MM.1S (cell line): Measurements from ENCODE around the gene MTX3.

Source experiments
- DNase-seq: peaks from one replicate; pipeline ENCODE4 v3.0.0-alpha.2; 2015
- H2AFZ ChIP-seq: fragments of 300-600 bp; sonication (generic); 2 replicates; pipeline ENCODE4 v1.6.0; 2016; ENCODE audit warnings: antibody characterized with exemption, low read length
- H3F3A ChIP-seq: fragments of 300-600 bp; sonication (generic); 2 replicates; pipeline ENCODE4 v1.6.1; 2016; ENCODE audit warnings: mild to moderate bottlenecking, antibody characterized with exemption, low read length, moderate library complexity, mixed read lengths; ENCODE audit not compliant: insufficient read depth
- H3K27ac ChIP-seq: fragments of 300-600 bp; sonication (generic); 2 replicates; pipeline ENCODE4 v1.5.1; 2016; ENCODE audit warnings: mild to moderate bottlenecking, low read length
- H3K27me3 ChIP-seq: fragments of 300-600 bp; sonication (generic); replicated peaks from 2 replicates; pipeline ENCODE4 v1.6.0; 2016; ENCODE audit warnings: low read length; ENCODE audit not compliant: insufficient read depth
- H3K36me3 ChIP-seq: fragments of 300-600 bp; sonication (generic); replicated peaks from 2 replicates; pipeline ENCODE4 v1.6.1; 2016; ENCODE audit warnings: mild to moderate bottlenecking, low read length, mixed read lengths; ENCODE audit not compliant: insufficient read depth
- H3K4me1 ChIP-seq: fragments of 300-600 bp; sonication (generic); 2 replicates; pipeline ENCODE4 v1.6.1; 2016; ENCODE audit warnings: low read length, mixed read lengths
- H3K4me2 ChIP-seq: fragments of 300-600 bp; sonication (generic); 2 replicates; pipeline ENCODE4 v1.6.0; 2016; ENCODE audit warnings: low read depth, low read length
- H3K4me3 ChIP-seq: fragments of 300-600 bp; sonication (generic); 2 replicates; pipeline ENCODE4 v1.5.1; 2016; ENCODE audit warnings: low read length, mixed read lengths
- H3K79me2 ChIP-seq: fragments of 300-600 bp; sonication (generic); 2 replicates; pipeline ENCODE4 v1.6.1; 2016; ENCODE audit warnings: mixed run types, low read length, mixed read lengths
- H3K9ac ChIP-seq: fragments of 300-600 bp; sonication (generic); 2 replicates; pipeline ENCODE4 v1.6.1; 2016; ENCODE audit warnings: low read length, mixed read lengths
- H3K9me2 ChIP-seq: fragments of 300-600 bp; sonication (generic); replicated peaks from 2 replicates; pipeline ENCODE4 v1.6.1; 2016; ENCODE audit warnings: mild to moderate bottlenecking, low read length, mixed read lengths; ENCODE audit not compliant: insufficient read depth
- H3K9me3 ChIP-seq: fragments of 300-600 bp; sonication (generic); replicated peaks from 2 replicates; pipeline ENCODE4 v1.6.1; 2016; ENCODE audit warnings: mild to moderate bottlenecking, low read length, mixed read lengths; ENCODE audit not compliant: insufficient read depth
- H4K20me1 ChIP-seq: fragments of 300-600 bp; sonication (generic); 2 replicates; pipeline ENCODE4 v1.6.1; 2016; ENCODE audit warnings: mild to moderate bottlenecking, low read length, moderate library complexity, mixed read lengths; ENCODE audit not compliant: insufficient read depth
- EZH2 ChIP-seq: fragments of 300-600 bp; sonication (generic); optimal IDR thresholded peaks from 2 replicates; pipeline ENCODE3; 2017; ENCODE audit warnings: low read depth, mild to moderate bottlenecking, antibody characterized with exemption, low read length, mixed read lengths
- EZH2phosphoT487 ChIP-seq: fragments of 300-600 bp; sonication (generic); IDR thresholded peaks from 2 replicates; pipeline ENCODE4 v1.6.1; 2018; ENCODE audit warnings: antibody characterized with exemption, low read length
- TF ChIP-seq, protein P1 (sequence below): fragments of 300-600 bp; sonication (generic); IDR thresholded peaks from 2 replicates; pipeline ENCODE4 v1.5.1; 2016; ENCODE audit warnings: antibody characterized with exemption, low read length, mixed read lengths

The MTX3 gene

DNA sequence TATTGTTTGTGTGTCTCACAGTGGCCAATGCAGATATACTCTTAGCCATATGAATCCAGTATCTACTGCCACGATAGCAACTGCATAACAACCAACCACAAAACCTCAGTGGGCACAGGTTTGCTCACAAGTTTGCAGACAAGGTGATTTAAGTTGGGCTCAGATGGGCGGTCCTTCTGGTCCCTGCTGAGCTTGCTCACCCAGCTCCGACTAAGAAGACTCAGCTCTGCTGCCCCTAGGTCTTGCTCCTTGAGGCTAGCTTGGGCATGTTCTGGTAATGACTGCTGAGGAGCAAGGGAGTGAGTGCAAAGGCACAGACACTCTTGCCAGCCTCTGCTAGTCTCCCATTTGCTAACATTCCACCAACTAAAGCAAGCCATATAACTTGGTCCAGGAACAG lies 52.6 kb downstream of the MTX3 start:
- 0 out of 2 replicates have a peak, but pooled peaks cover 5% of the 10 kb centered on the region for H3K4me1 ChIP-seq
- H3K27ac ChIP-seq = peak overlapping the region; percentile 17; the same call in 1 of the 2 replicates
- H3K4me3 ChIP-seq = no peak overlapping the region
- H3K9me3 ChIP-seq = no peaks in the 10 kb centered on the region; the same call in 1 of the 2 replicates
- H3F3A ChIP-seq = no peaks in the 10 kb centered on the region
- no peak overlapping the region for H2AFZ ChIP-seq
- H3K9ac ChIP-seq = no peak overlapping the region
- DNase-seq = peak; percentile 74
- no peaks in the 10 kb centered on the region for H3K9me2 ChIP-seq
- no peaks in the 10 kb centered on the region for H4K20me1 ChIP-seq
- no peaks in the 10 kb centered on the region for H3K36me3 ChIP-seq
- H3K4me2 ChIP-seq = no peak overlapping the region
- no peaks in the 10 kb centered on the region for H3K79me2 ChIP-seq
- TF ChIP-seq EZH2 = no peak
- TF ChIP-seq, protein P1, sequence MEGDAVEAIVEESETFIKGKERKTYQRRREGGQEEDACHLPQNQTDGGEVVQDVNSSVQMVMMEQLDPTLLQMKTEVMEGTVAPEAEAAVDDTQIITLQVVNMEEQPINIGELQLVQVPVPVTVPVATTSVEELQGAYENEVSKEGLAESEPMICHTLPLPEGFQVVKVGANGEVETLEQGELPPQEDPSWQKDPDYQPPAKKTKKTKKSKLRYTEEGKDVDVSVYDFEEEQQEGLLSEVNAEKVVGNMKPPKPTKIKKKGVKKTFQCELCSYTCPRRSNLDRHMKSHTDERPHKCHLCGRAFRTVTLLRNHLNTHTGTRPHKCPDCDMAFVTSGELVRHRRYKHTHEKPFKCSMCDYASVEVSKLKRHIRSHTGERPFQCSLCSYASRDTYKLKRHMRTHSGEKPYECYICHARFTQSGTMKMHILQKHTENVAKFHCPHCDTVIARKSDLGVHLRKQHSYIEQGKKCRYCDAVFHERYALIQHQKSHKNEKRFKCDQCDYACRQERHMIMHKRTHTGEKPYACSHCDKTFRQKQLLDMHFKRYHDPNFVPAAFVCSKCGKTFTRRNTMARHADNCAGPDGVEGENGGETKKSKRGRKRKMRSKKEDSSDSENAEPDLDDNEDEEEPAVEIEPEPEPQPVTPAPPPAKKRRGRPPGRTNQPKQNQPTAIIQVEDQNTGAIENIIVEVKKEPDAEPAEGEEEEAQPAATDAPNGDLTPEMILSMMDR = no peak
- no peak for TF ChIP-seq EZH2phosphoT487
- no peaks in the 10 kb centered on the region for H3K27me3 ChIP-seq

DNA sequence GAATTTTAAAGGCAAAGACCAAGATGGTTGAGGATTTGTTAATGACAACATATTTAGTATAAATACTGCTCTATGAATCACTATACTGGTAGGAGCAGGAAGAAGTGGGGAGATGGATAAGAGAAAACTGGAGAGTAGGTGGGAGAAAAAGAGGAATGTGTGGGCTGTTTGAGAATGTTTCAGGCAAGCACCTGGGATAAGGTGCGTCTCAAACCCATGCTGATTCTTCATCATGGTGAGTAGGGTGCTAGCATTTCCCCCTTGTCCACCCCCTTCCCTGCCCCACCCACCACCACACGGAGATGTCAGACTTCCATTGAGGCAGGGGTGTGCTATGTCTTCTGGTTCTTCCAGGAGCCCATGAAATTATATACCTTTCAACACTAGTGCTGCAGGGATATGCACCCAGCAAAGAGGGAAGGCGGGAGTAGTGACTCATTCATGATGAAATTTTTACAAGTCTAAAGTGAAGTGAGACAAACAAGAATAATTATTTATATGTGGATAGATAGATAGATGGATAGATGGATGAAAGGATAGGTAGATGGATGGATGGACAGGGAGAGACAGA lies 54.3 kb downstream of the MTX3 start:
- H3K27ac ChIP-seq = no peak overlapping the region
- no peaks in the 10 kb centered on the region for H4K20me1 ChIP-seq
- H3K27me3 ChIP-seq = no peaks in the 10 kb centered on the region
- TF ChIP-seq, protein P1 = no peak
- TF ChIP-seq EZH2phosphoT487 = no peak
- no peak for TF ChIP-seq EZH2
- no peak for DNase-seq
- no peaks in the 10 kb centered on the region for H3K9me2 ChIP-seq
- H2AFZ ChIP-seq = no peak overlapping the region
- H3K9me3 ChIP-seq = no peaks in the 10 kb centered on the region; the same call in 1 of the 2 replicates
- H3K4me3 ChIP-seq = no peak overlapping the region
- no peaks in the 10 kb centered on the region for H3F3A ChIP-seq
- H3K4me2 ChIP-seq = no peak overlapping the region
- no peaks in the 10 kb centered on the region for H3K79me2 ChIP-seq
- 0 out of 2 replicates have a peak, but pooled peaks cover 5% of the 10 kb centered on the region for H3K4me1 ChIP-seq
- H3K36me3 ChIP-seq = no peaks in the 10 kb centered on the region
- no peak overlapping the region for H3K9ac ChIP-seq

DNA sequence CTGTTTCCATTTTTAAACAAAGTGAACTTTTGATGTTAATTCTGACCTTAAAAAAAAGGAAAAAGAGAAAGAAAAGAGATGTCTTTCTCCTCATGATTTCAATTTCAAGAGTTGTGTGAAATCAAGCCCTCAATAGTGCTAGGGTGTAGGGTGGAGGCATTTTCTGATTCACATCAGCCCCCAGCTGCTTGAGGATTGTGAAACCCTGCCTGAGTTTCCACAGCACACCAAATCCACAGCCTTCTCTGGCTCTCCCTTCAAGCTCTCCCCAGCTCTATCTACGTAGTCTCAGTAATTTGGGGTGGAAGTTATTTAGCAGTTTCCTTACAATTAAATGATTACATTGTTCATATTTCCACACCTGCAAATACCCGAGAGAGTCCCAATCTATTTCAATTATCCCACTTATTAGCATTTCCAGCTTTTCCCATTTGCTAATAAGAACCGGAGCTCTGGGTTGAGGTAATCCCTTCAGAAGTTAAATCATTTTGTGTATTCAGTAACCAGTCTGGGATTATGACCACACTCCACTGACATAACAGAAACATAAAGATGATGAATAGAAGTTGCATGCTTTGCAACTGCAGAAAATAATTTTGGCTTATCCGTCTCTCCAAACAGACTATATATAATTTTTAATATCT lies 54.9 kb downstream of the MTX3 start:
- H3K9me3 ChIP-seq = no peaks in the 10 kb centered on the region; the same call in 1 of the 2 replicates
- H3F3A ChIP-seq = no peaks in the 10 kb centered on the region
- H3K36me3 ChIP-seq = no peaks in the 10 kb centered on the region
- H3K4me1 ChIP-seq = 0 out of 2 replicates have a peak, but pooled peaks cover 5% of the 10 kb centered on the region
- H4K20me1 ChIP-seq = no peaks in the 10 kb centered on the region
- no peak overlapping the region for H3K4me2 ChIP-seq
- no peaks in the 10 kb centered on the region for H3K79me2 ChIP-seq
- no peak for DNase-seq
- no peak for TF ChIP-seq EZH2
- TF ChIP-seq EZH2phosphoT487 = no peak
- TF ChIP-seq, protein P1 = no peak
- H3K9me2 ChIP-seq = no peaks in the 10 kb centered on the region
- H2AFZ ChIP-seq = no peak overlapping the region
- no peaks in the 10 kb centered on the region for H3K27me3 ChIP-seq
- no peak overlapping the region for H3K27ac ChIP-seq
- no peak overlapping the region for H3K4me3 ChIP-seq
- no peak overlapping the region for H3K9ac ChIP-seq
